ENCODE results near the gene LRSAM1.

DNA sequence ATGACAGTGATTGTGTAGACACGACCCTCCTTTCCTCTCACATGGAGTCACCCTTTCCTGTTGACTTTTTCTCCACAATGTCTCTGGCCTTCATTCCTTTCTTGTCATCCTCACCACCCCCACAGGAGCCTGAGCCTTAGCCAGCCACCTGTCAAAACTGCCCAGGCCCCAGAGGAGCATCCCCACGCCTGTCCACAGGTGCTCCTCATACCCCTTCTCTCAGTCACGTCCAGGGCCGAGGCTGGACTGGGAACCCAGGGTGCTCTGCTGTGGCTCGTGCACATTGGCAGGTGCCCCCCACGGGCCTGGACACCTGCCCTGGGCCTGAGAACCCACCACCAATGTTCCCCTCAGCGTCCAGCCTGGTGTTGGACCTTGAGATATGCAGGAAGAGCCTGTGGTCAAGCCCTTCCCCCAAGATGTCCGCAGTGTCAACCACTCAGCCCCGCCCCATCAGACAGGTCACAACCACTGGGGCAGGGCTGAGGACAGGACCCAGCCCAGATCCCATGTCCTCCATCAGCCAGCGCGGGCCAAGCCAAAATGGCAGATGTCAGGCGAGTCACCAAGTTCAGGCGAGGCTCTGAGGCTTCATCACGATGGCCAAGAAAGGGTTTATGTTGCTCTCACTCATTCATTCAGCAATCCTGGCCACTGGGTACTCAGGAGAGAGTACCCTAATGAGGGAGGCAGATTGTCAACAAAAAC, 95.0 kb downstream of the LRSAM1 start:
- no peak for TF ChIP-seq POLR2A (IDR thresholded peaks at IDR 0.05)
- TF ChIP-seq, protein P1, sequence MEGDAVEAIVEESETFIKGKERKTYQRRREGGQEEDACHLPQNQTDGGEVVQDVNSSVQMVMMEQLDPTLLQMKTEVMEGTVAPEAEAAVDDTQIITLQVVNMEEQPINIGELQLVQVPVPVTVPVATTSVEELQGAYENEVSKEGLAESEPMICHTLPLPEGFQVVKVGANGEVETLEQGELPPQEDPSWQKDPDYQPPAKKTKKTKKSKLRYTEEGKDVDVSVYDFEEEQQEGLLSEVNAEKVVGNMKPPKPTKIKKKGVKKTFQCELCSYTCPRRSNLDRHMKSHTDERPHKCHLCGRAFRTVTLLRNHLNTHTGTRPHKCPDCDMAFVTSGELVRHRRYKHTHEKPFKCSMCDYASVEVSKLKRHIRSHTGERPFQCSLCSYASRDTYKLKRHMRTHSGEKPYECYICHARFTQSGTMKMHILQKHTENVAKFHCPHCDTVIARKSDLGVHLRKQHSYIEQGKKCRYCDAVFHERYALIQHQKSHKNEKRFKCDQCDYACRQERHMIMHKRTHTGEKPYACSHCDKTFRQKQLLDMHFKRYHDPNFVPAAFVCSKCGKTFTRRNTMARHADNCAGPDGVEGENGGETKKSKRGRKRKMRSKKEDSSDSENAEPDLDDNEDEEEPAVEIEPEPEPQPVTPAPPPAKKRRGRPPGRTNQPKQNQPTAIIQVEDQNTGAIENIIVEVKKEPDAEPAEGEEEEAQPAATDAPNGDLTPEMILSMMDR (IDR thresholded peaks at IDR 0.05), result no peak

Measured in esophagus squamous epithelium (tissue), 4 donors.